Mucosa of stomach (tissue), 1 donor: ENCODE data around the gene MDM2.

Source experiments
- H3K27me3 ChIP-seq: one replicate; pipeline ENCODE4 v1.7.0; 2013; ENCODE audit warnings: mild to moderate bottlenecking, low read length; ENCODE audit not compliant: control insufficient read depth, insufficient read depth
- H3K36me3 ChIP-seq: one replicate; pipeline ENCODE4 v1.7.0; 2013; ENCODE audit warnings: low read length; ENCODE audit not compliant: control insufficient read depth, insufficient read depth
- H3K4me1 ChIP-seq: one replicate; pipeline ENCODE4 v1.7.0; 2013; ENCODE audit warnings: mild to moderate bottlenecking, low read length; ENCODE audit not compliant: control insufficient read depth, insufficient read depth
- H3K4me3 ChIP-seq: one replicate; pipeline ENCODE4 v1.7.0; 2013; ENCODE audit warnings: low read length
- H3K9ac ChIP-seq: one replicate; pipeline ENCODE4 v1.7.0; 2013; ENCODE audit warnings: mild to moderate bottlenecking, low read length, moderate library complexity
- H3K9me3 ChIP-seq: one replicate; pipeline ENCODE4 v1.7.0; 2013; ENCODE audit warnings: mild to moderate bottlenecking, low read length, moderate library complexity; ENCODE audit not compliant: control insufficient read depth
- donor health status: Pancreatic carcinoma.

Gene MDM2

GRCh38 chr12:68823696-68824095, 15.7 kb downstream of the MDM2 start:
- no peak overlapping the region for H3K9ac ChIP-seq
- peaks cover 6% of the 10 kb centered on the region for H3K36me3 ChIP-seq
- no peaks in the 10 kb centered on the region for H3K9me3 ChIP-seq
- H3K27me3 ChIP-seq, result no peaks in the 10 kb centered on the region
- no peaks in the 10 kb centered on the region for H3K4me1 ChIP-seq
- H3K4me3 ChIP-seq, result no peak overlapping the region

- Histone ChIP-seq H3K27me3 (no peaks in the 10 kb centered on the region), H3K9me3 (no peaks in the 10 kb centered on the region), H3K4me1 (no peaks in the 10 kb centered on the region), H3K36me3 (peaks cover 6% of the 10 kb centered on the region), H3K4me3 (no peak overlapping the region), H3K9ac (no peak overlapping the region)
Measured at GRCh38 chr12:68824131-68824530, 16.2 kb downstream of the MDM2 start.

- Histone ChIP-seq H3K4me3 (no peak overlapping the region), H3K9ac (no peak overlapping the region), H3K4me1 (no peaks in the 10 kb centered on the region), H3K36me3 (peaks cover 6% of the 10 kb centered on the region), H3K27me3 (no peaks in the 10 kb centered on the region), H3K9me3 (no peaks in the 10 kb centered on the region)
Measured at GRCh38 chr12:68824597-68825250, 16.7 kb downstream of the MDM2 start.

- no peaks in the 10 kb centered on the region for H3K9me3 ChIP-seq
- H3K36me3 ChIP-seq, result peaks cover 6% of the 10 kb centered on the region
- no peak overlapping the region for H3K9ac ChIP-seq
- no peaks in the 10 kb centered on the region for H3K4me1 ChIP-seq
- no peaks in the 10 kb centered on the region for H3K27me3 ChIP-seq
- no peak overlapping the region for H3K4me3 ChIP-seq
Measured at GRCh38 chr12:68825569-68826217, 17.7 kb downstream of the MDM2 start.

GRCh38 chr12:68827895-68828671, 20.1 kb downstream of the MDM2 start:
- Histone ChIP-seq H3K36me3 (peaks cover 6% of the 10 kb centered on the region), H3K4me1 (no peaks in the 10 kb centered on the region), H3K9ac (no peak overlapping the region), H3K9me3 (no peaks in the 10 kb centered on the region), H3K4me3 (no peak overlapping the region), H3K27me3 (no peaks in the 10 kb centered on the region)

GRCh38 chr12:68828672-68829068, 20.7 kb downstream of the MDM2 start:
- Histone ChIP-seq H3K4me3 (no peak overlapping the region), H3K36me3 (peaks cover 6% of the 10 kb centered on the region), H3K9ac (no peak overlapping the region), H3K4me1 (no peaks in the 10 kb centered on the region), H3K27me3 (no peaks in the 10 kb centered on the region), H3K9me3 (no peaks in the 10 kb centered on the region)

GRCh38 chr12:68831272-68831671, 23.3 kb downstream of the MDM2 start:
- H3K4me1 ChIP-seq, result no peaks in the 10 kb centered on the region
- no peaks in the 10 kb centered on the region for H3K36me3 ChIP-seq
- H3K27me3 ChIP-seq, result no peaks in the 10 kb centered on the region
- no peaks in the 10 kb centered on the region for H3K9me3 ChIP-seq
- H3K9ac ChIP-seq, result no peak overlapping the region
- H3K4me3 ChIP-seq, result no peak overlapping the region

GRCh38 chr12:68831751-68832503, 23.9 kb downstream of the MDM2 start:
- Histone ChIP-seq H3K9me3 (no peaks in the 10 kb centered on the region), H3K36me3 (no peaks in the 10 kb centered on the region)

GRCh38 chr12:68832504-68832867, 24.5 kb downstream of the MDM2 start:
- H3K27me3 ChIP-seq, result no peaks in the 10 kb centered on the region
- no peak overlapping the region for H3K9ac ChIP-seq
- H3K9me3 ChIP-seq, result no peaks in the 10 kb centered on the region
- H3K36me3 ChIP-seq, result no peaks in the 10 kb centered on the region
- H3K4me1 ChIP-seq, result no peaks in the 10 kb centered on the region
- H3K4me3 ChIP-seq, result no peak overlapping the region

More at GRCh38 chr12:68831751-68832503, 23.9 kb downstream of the MDM2 start:
- Histone ChIP-seq H3K27me3 (no peaks in the 10 kb centered on the region), H3K4me3 (no peak overlapping the region), H3K9ac (no peak overlapping the region), H3K4me1 (no peaks in the 10 kb centered on the region)

- no peaks in the 10 kb centered on the region for H3K9me3 ChIP-seq
- no peak overlapping the region for H3K9ac ChIP-seq
- H3K36me3 ChIP-seq, result no peaks in the 10 kb centered on the region
- H3K27me3 ChIP-seq, result no peaks in the 10 kb centered on the region
- no peaks in the 10 kb centered on the region for H3K4me1 ChIP-seq
- no peak overlapping the region for H3K4me3 ChIP-seq
Measured at GRCh38 chr12:68833508-68833907, 25.5 kb downstream of the MDM2 start.

GRCh38 chr12:68835333-68835908, 27.4 kb downstream of the MDM2 start:
- Histone ChIP-seq H3K4me1 (no peaks in the 10 kb centered on the region), H3K9me3 (no peaks in the 10 kb centered on the region), H3K4me3 (no peak overlapping the region), H3K27me3 (no peaks in the 10 kb centered on the region), H3K9ac (no peak overlapping the region), H3K36me3 (no peaks in the 10 kb centered on the region)
